H1 (cell line): Measurements from ENCODE around the gene MFNG. TPM values are rescaled to one million over a fixed set of nuclear protein-coding genes. Genes with fewer than 3 reads are reported as not detected.

Source experiments
- ATF2 ChIP-seq: IDR thresholded peaks from 2 replicates; pipeline ENCODE4 v1.6.1; 2012; ENCODE audit warnings: low read length, inconsistent platforms
- CBX5 ChIP-seq: fragments of 300-800, 300-1000 bp; sonication (generic); IDR thresholded peaks from 2 replicates; pipeline ENCODE4 v1.7.1; 2016; ENCODE audit warnings: antibody characterized with exemption, low read length, low read depth
- NANOG ChIP-seq: IDR thresholded peaks from 2 replicates; pipeline ENCODE4 v1.6.1; 2011; ENCODE audit warnings: low read length, low read depth, mild to moderate bottlenecking, inconsistent platforms; ENCODE audit not compliant: insufficient read depth, poor library complexity, severe bottlenecking
- SP1 ChIP-seq: IDR thresholded peaks from 2 replicates; pipeline ENCODE4 v1.6.1; 2011; ENCODE audit warnings: low read depth, low read length
- TAF7 ChIP-seq: optimal IDR thresholded peaks from 2 replicates; pipeline ENCODE3; 2011; ENCODE audit warnings: low read depth, mild to moderate bottlenecking, inconsistent platforms, low read length, moderate library complexity, borderline replicate concordance
- TEAD4 ChIP-seq: IDR thresholded peaks from 2 replicates; pipeline ENCODE4 v1.6.1; 2012; ENCODE audit warnings: low read depth, low read length, inconsistent platforms, mixed read lengths
- polyA plus RNA-seq, 7 experiments: library from polyadenylated mRNA; depleted of rRNA in 3 of 7; stranded (reverse) in 5 of 7; unstranded in 2 of 7; fragments of >200 nt in 5 of 7; fragments of 200-250 nt in 2 of 7; gene quantifications; 1 replicate in 5 of 7; 2 replicates in 1 of 7; 4 replicates in 1 of 7; pipeline versions ENCODE4 v1.2.1 to v1.2.3, GENCODE V29; 2011 to 2013; ENCODE audit warnings: missing spikeins in 2 of 7, mixed read lengths in 2 of 7
- total RNA-seq: library from RNA; stranded (reverse); fragmentation: NEBNext Ultra II Directional; extraction: Animal tissue kit (Norgen Biotek cat#: 25700); gene quantifications from 2 replicates; pipeline ENCODE4 v1.2.1, GENCODE V29; 2021

Gene MFNG
- total and polyA plus RNA-seq, 2 of the 8 experiments (the other 6 are each of a cell fraction or from before 2014, with no cell fraction given): 1.7 to 5.5 TPM

DNA sequence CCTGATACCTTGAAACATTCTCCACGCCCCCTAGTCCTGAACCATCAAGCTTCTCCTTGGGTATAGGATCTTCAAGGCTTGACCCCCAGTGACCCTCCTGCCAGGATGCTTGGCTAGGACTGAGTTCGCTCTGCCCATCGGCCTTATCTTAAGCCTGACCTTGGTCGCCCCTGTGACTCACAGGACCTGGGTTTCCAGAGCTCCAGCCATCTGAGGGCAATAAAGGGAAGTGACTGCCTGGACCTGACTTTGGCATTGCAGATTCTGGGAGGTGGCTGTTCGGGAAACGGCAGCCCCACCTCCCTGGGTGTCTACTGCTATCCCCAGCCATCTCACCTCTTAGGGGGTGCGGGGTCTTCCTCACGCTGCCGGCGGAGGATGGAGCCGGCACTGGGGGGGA lies 17.7 kb upstream of the MFNG start (continued):
- TF ChIP-seq NANOG (no peak), SP1 (no peak), ATF2 (no peak), TEAD4 (no peak), TAF7 (no peak), CBX5 (no peak)
